NCI-H187 treated with DMSO at 0.1 percent for 48 hours (cell line): ENCODE results near the gene ALDOA.
"Not testable (repeated sequence)": the region's sequence is repeated elsewhere in the genome, so short reads cannot be mapped to it uniquely, and the experiment has no call there.

Experiments used
- DNase-seq: peaks from one replicate; lab custom pipeline; 2025; lab: John Stamatoyannopoulos, UW

Gene ALDOA

DNA sequence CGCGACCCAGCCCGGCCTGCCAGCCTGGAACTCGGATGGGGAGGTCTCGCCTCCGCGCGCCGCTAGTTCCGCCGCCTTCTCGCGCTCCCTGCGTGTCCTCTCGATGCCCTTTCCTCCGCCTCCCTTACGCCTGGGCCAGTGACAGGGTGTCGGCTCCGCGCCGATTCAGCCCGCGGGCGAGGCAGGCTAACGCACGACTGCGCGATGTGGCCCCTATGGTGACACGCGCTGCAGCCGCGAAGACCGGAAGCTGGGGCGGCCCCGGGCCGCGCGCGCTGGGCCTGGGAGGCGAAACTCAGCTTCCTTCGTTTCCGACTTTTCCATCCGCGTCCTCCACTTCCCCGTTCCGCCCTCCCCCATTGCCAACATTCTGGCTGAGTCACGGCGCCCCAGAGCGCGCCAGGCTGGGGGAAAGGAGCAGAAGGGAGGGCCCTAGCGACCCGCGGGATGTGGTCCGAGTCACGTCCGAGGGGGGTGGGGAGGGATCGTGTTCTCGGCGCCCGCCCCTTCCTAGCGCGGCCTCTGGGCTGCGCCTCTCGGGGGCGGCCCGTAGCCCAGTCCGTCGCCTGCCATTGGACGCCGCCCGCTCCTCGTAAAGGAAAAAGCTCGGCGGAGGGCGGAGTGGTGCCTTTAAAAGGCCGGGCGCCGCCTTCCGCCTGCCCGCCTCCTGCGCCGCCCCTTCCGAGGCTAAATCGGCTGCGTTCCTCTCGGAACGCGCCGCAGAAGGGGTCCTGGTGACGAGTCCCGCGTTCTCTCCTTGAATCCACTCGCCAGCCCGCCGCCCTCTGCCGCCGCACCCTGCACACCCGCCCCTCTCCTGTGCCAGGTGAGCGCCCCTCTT is at the start of gene ALDOA:
ALDOA (plus strand) TSS at position 659 of the 841 bp plus-strand sequence. CDS start 1,138 bp downstream, outside the sequence.
- peak; percentile 65 for DNase-seq

GRCh38 chr16:30016555-30017276 is 48.8 kb upstream of the ALDOA start:
- no peak for DNase-seq

GRCh38 chr16:30017277-30017656 is 48.3 kb upstream of the ALDOA start:
- no peak for DNase-seq

GRCh38 chr16:30017937-30018336 is 47.6 kb upstream of the ALDOA start:
- DNase-seq, result not testable (repeated sequence)

GRCh38 chr16:30018731-30019158 is 46.8 kb upstream of the ALDOA start:
- DNase-seq, result no peak

DNA sequence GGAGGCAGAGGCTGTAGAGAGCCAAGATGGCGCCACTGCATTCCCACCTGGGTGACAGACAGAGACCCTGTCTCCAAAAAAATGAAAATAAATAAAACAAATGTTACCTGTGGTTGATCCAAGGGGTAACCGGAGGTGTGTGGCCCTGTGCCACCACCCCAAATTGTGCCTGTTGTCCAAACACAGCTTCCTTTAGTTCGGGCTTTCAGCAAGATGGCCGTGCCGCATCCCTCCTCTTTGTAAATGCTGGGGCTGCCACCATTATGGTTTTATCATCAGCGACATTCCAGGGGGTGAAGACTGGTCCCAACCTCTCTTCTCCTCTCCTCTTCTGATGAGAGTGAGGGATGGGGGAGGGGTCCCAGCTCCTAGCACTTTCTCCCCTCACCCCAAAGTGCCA is 42.7 kb upstream of the ALDOA start, which contains the start of gene C16orf92:
C16orf92 (plus strand) TSS at position 312 of the 400 bp plus-strand sequence. CDS start 143 bp downstream, outside the sequence.
- no peak for DNase-seq

GRCh38 chr16:30023586-30023985 is 42.0 kb upstream of the ALDOA start:
- no peak for DNase-seq

- no peak for DNase-seq
Observed at GRCh38 chr16:30024451-30024850, 41.1 kb upstream of the ALDOA start.

GRCh38 chr16:30025156-30025555 is 40.4 kb upstream of the ALDOA start:
- no peak for DNase-seq

DNA sequence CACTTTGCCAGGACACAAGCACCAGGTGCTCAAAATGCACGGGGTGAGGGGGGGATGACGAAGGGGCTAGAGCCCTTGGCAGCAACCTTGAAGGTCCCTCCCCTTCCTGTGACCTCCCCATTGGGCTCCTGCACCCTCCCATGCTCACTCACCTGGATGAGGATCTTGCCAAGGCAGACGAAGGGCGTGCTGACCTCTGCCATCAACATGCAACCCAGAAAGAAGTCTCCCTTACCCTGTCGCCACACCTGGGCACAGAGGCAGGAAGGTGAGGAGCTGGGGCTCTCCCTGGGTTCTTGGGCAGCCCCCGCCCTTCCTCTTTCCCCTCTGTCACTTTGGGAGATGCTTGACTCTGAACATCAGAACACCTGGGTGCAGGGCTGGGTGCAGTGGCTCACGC is 40.0 kb upstream of the ALDOA start:
- no peak for DNase-seq

GRCh38 chr16:30026449-30026848 is 39.1 kb upstream of the ALDOA start:
- no peak for DNase-seq

DNA sequence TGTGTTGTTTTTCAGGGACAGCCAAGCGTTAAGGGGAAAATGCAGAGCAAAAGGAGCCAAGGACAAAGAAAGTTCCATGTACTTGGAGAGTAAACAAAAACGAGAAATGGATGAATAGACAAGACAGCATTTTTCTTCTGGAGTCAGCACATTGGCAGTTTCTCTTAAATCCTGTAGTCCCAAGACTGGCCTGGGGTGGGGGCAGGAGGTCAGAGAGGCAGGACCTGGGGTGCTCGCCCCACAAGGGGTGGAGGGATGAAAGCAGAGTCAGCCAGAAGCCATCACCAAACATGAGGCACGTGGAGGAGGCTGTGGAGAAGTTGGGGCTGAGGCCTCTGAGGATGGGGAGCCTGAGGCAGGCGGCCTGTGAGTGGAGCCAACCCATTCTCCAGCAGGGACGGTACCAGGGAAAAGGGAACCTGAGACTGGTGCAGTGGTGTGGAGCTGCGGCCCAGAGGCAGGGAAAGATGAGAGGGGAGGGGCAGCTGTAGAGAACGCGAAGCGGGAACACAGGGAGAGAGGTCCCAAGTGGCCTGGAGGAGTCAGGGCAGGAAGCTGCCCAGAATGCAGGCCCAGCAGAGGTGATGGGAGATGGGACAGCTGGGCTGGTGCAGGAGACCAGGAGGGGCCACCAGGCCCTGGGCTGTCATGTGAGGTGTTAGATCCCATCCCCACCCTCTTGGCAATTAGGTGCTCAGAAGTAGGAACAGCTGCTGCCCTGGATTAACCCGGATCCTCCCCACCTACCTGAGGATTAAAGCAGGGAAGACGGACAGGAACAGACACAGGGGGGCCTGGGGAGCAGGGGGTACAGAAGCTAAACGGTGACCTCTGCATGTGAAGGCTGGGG is 37.7 kb upstream of the ALDOA start:
- DNase-seq, result no peak

DNA sequence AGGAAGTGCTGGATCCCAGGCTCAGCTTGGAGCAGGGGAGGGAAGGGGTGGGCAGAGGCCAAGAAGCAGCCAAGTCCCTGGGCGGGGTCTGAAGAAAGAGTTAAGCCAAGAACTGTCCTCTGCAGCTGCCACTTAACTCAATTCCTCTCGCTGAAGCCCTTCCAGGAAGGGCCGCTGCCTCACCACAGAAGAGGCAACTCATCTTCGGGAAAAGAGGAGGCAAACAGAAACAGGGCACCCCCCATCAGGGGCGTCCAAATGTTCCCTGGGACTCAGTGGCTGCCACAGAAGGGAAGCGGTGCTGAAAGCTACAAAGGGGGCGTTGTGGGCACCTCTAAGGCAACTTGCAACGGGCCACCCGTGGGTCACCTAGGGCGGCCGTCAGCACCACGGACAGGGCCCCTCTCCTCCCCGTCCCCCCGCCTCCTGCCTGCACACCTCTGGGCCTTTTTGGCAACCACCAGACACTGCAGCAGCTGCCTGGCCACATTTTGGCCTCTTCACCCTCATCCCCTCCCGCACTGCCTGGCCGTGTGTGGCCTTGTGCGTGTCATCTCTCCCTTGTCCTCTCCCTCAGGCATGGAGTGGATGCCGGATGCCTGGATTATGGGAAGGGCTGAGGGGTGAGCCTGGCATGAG is 37.0 kb upstream of the ALDOA start:
- no peak for DNase-seq

- DNase-seq, result no peak
Observed at GRCh38 chr16:30030011-30030685, 35.4 kb upstream of the ALDOA start.

- DNase-seq, result no peak
Observed at GRCh38 chr16:30030841-30031413, 34.6 kb upstream of the ALDOA start, which contains the start of gene TLCD3B. TLCD3B (minus strand) TSS chr16:30031271; CDS start chr16:30030527, 744 bp downstream.

- DNase-seq, result no peak
Observed at GRCh38 chr16:30031477-30031918, 34.1 kb upstream of the ALDOA start.

GRCh38 chr16:30032083-30032819 is 33.3 kb upstream of the ALDOA start:
- no peak for DNase-seq

GRCh38 chr16:30033270-30033669 is 32.3 kb upstream of the ALDOA start:
- no peak for DNase-seq

GRCh38 chr16:30040221-30040620 is 25.3 kb upstream of the ALDOA start:
- DNase-seq, result no peak

DNA sequence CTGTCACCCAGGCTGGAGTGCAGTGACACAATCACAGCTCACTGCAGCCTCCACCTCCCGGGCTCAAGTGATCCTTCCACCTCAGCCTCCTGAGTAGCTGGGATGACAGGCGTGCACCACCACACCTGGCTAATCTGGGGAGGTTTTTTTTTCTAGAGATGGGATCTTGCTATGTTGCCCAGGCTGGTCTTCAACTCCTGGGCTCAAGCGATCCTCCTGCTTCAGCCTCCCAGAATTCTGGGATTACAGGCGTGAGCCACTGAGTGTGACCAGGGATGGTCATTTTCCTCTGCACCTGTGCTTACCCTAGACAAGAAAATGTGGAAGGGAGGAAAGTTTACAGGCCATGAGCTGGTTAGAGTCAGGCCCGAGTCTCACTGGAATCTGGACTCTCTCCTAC is 24.9 kb upstream of the ALDOA start:
- not testable (repeated sequence) for DNase-seq
